ENCODE measurements around the gene TMEM120B.

The TMEM120B gene

GRCh38 chr12:121820056-121820455, 107.5 kb downstream of the TMEM120B start:
- DNase-seq: no peak

GRCh38 chr12:121822393-121823100, 110.0 kb downstream of the TMEM120B start:
- DNase-seq: no peak

- DNase-seq: no peak
These were observed 110.7 kb downstream of the TMEM120B start for GRCh38 chr12:121823101-121823726.

DNA sequence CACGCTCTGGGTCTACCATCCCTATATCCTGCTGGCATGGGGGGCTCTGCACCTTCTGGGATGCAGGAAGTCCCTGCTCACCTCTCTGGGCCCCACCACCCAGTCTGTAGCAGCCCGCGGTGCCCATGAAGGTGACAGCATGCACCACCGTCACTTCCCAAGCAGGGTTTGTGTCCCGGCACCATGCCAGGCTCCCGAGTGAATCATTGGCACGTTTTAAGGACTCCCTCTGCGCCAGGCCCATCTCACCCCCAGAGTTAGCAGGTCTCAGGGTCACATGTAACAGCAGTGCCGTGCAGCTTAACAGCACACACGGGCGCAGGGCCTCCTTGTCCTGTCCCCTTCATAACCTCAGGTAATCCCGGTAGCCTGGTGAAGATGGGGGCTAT, 111.2 kb downstream of the TMEM120B start:
- no peak for DNase-seq

- DNase-seq: no peak
These were observed 112.5 kb downstream of the TMEM120B start for GRCh38 chr12:121825041-121825523.

DNA sequence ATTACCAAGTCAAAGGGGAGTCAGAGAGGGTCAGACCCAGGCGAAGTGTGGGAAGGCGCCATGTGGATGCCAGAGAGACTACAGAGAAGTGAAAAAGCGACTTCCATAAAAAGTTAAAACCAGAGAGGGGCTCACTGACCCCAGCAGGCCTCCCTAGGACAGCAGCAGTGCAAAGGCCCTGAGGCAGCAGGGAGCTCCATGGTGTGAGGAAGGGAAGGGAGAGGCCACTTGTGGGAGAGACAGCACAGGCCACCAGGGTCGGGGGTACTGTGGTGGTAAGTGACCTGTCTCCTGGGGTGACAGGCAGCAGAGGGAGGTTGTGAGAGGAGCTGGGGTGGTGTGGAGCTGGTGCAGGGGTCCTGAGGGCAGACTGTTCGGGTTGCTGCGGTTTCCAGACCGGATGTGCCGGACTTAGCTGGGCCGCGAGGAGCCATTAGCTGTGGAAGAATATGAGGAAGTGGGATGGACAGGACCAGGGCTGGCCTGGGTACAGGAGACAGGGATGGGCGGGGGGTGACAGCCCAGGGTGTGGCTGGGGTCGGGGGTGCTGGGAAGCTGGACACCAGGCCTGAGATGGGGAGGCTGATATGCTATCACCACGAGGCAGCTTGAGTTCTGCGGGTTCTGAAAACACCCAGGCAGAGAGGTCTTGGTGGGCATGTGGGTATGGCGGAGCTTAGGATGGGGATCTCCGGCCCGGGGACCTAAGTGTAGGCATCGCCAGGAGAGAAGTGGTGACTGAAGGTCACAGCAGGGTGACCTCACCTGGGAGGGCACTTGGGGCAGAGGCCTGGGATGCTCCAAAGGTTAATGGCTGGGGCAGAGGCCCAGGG, 114.0 kb downstream of the TMEM120B start:
- no peak for DNase-seq

GRCh38 chr12:121827351-121828099, 115.0 kb downstream of the TMEM120B start:
- no peak for DNase-seq

DNA sequence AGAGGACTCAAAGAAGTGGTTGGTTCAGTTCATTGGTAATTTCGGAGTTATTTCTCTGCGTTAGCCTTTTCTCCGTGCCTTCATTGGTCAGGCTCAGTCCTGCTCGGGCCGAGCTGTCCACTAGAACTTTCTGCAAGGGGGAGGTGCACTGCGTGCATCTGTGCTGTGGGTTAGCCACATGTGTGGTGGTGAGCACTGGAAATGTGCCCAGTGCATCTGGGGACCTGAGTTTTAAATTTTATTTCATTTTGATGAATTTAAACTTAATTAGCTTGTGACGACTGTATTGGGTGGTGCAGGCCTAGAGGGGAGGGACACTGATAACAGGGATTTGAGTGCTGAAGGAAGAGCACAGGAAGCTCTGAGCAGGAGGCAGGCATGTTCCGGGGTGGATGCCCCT, 115.8 kb downstream of the TMEM120B start:
- DNase-seq: no peak

DNA sequence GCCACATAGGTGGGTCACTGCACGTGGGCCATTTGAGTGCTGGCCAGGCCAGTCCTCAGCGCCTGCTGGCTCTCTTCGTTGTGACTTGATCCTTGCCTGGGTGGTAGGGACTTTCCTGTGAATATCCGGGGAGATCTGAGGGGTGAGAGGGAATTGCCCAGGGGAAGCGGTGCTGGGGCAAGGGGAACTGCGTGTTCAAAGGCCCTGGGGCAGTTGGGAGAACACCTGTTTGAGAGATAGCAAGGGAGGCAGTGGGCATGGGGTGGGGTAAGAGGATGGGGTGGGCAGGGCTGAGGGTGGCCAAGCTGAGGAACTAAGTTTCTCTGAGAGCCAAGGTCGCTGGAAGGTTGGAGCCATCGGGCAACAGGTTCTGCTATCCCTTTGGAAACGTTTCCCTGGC, 116.3 kb downstream of the TMEM120B start:
- no peak for DNase-seq

DNA sequence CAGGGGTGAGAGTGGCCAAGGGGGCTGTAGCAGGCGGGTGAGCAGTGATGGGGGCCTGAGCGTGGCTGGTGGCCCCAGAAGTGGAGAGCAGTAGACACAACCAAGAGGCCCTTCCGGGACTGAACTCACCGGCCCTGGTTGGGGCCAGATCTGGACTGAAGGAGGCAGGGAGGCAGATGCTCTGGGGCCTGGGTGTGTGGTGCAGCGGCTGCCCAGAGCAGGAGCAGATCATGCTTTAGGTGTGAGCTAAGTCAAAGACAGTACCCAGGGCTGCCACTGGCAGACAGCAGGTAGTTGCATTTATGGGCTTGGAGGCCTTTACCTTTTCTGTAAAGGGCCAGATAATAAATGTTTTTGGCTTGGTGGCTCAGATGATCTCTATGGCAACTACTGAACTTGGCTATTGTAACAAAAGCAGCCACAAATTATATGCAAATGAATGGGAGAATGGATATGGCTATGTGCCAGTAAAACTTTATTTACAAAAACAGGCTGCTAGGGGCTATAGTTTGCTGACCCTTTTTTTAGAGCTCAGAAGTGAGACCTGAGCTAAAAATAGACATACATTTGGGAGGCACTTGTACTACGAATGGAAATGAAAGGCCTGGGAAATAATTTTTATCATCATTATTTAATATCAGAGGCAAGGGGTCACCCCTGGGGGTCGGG, 116.8 kb downstream of the TMEM120B start:
- no peak for DNase-seq

DNA sequence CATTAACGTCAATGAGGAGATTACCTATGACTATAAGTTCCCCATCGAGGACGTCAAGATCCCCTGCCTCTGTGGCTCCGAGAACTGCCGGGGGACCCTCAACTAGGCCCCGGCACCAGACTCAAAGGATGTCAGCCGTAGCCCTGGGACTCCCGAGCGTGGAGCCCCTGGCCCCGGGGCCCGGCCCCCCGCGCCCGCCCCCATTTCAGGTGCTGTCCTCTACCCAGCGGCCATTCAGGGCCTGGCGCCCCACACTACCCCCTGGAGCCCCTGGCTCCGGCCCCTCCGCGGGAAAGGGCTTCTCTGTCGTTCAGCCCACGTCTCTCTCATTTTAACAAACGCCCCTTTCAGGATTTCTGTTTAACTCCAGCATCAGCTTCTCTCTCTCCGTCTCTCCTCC, 117.6 kb downstream of the TMEM120B start:
- no peak for DNase-seq

GRCh38 chr12:121830588-121831265, 118.2 kb downstream of the TMEM120B start:
- no peak for DNase-seq

Measured in stimulated activated naive CD4-positive, alpha-beta T cell (primary cell).